HG03354 (cell line): ENCODE data around the gene AJM1.
A peak's percentile ranks its signal among the peaks of the same experiment; 100 is the strongest.

Source experiments
- ATAC-seq: cut with Tn5 transposase; IDR thresholded peaks from one replicate; pipeline ENCODE4 v1.9.1; 2021; ENCODE audit warnings: mild to moderate bottlenecking; ENCODE audit not compliant: unreplicated experiment, poor library complexity, severe bottlenecking

The AJM1 gene

GRCh38 chr9:136807281-136808074 is 34.8 kb upstream of the AJM1 start, which contains the start of gene RABL6:
Gene RABL6 (plus strand): TSS chr9:136807948. CDS start chr9:136808197, 249 bp downstream.
- peak; percentile 78 for ATAC-seq

- peak; percentile 37 for ATAC-seq
Measured at GRCh38 chr9:136808075-136808805, 34.0 kb upstream of the AJM1 start.

- ATAC-seq, result no peak
Measured at GRCh38 chr9:136808806-136809158, 33.5 kb upstream of the AJM1 start.

GRCh38 chr9:136814725-136815421 is 27.4 kb upstream of the AJM1 start:
- no peak for ATAC-seq

GRCh38 chr9:136815422-136815782 is 26.9 kb upstream of the AJM1 start:
- no peak for ATAC-seq

- ATAC-seq, result no peak
Measured at GRCh38 chr9:136820971-136821825, 21.1 kb upstream of the AJM1 start.

GRCh38 chr9:136821826-136822544 is 20.3 kb upstream of the AJM1 start:
- ATAC-seq, result no peak

- ATAC-seq, result no peak
Measured at GRCh38 chr9:136823136-136824046, 18.9 kb upstream of the AJM1 start.

GRCh38 chr9:136824496-136825225 is 17.6 kb upstream of the AJM1 start:
- ATAC-seq, result no peak

- ATAC-seq, result no peak
Measured at GRCh38 chr9:136825295-136826187, 16.7 kb upstream of the AJM1 start.

- ATAC-seq, result no peak
Measured at GRCh38 chr9:136826188-136826541, 16.1 kb upstream of the AJM1 start.

GRCh38 chr9:136826703-136827582 is 15.3 kb upstream of the AJM1 start:
- ATAC-seq, result no peak

GRCh38 chr9:136827794-136828473 is 14.3 kb upstream of the AJM1 start:
- ATAC-seq, result no peak

GRCh38 chr9:136828474-136829140 is 13.7 kb upstream of the AJM1 start:
- no peak for ATAC-seq

GRCh38 chr9:136829412-136829811 is 12.9 kb upstream of the AJM1 start:
- no peak for ATAC-seq
